Pancreas (tissue), 10 donors: ENCODE measurements around the gene HSPA4L. TPM values are rescaled to one million over a fixed set of nuclear protein-coding genes. Genes with fewer than 3 reads are reported as not detected.
A peak's percentile ranks its signal among the peaks of the same experiment; 100 is the strongest.

Experiments
- ATAC-seq, 4 donors: fragments of 200-7000 bp; cut with Tn5 transposase; one replicate each; pipeline versions ENCODE4 v1.8.0 to v1.9.1; 2020; ENCODE audit warnings: mild to moderate bottlenecking in 4 of 4, moderate library complexity in 4 of 4
- DNase-seq, 6 donors: peaks; one replicate each; pipeline ENCODE4 v3.0.0-alpha.2; 2020
- FAIRE-seq: peaks from 2 replicates; lab custom pipeline; 2012; peaks lifted over from hg19 to GRCh38; lab: Jason Lieb, UNC
- H3K27ac ChIP-seq, 4 donors: fragments of 200-600 bp; sonication (generic); 1 replicate in 3 of 4; 2 replicates in 1 of 4; pipeline versions ENCODE4 v1.5.0 to v1.8.0; 2020
- H3K27me3 ChIP-seq, 4 donors: fragments of 200-600 bp; one replicate each; pipeline ENCODE4 v1.8.0; 2021
- H3K36me3 ChIP-seq, 3 donors: fragments of 200-600 bp; sonication (generic) in 1 of 3; one replicate each; pipeline versions ENCODE4 v1.5.0 to v1.8.0; 2020 to 2021
- H3K4me1 ChIP-seq, 3 donors: fragments of 200-600 bp; one replicate each; pipeline ENCODE4 v1.8.0; 2021
- H3K4me3 ChIP-seq, 4 donors: fragments of 200-600 bp; sonication (generic) in 2 of 4; one replicate each; pipeline versions ENCODE4 v1.5.0 to v1.8.0; 2020 to 2021
- H3K9me3 ChIP-seq, 4 donors: fragments of 200-600 bp; one replicate each; pipeline ENCODE4 v1.8.0; 2021
- CTCF ChIP-seq, 4 donors: fragments of 200-600 bp; sonication (generic) in 3 of 4; IDR thresholded peaks; one replicate each; pipeline versions ENCODE4 v1.5.0 to v1.8.0; 2021; ENCODE audit warnings: antibody characterized with exemption in 4 of 4
- WGBS, 2 donors: extraction: QIAGEN DNeasy Blood & Tissue Kit; methylation state at CpG; one replicate each; pipeline ENCODE4 v1.1.7; 2013; 5-methylcytosine and 5-hydroxymethylcytosine counted together
- intact Hi-C, 3 donors: fragments of 100-400 bp; cut with DNase I; formaldehyde crosslinking; loops; one replicate each; pipeline versions ENCODE4 v1.11.1 to v1.14.2; 2022
- polyA plus RNA-seq, 2 donors: library from polyadenylated mRNA; stranded (reverse); fragments of 200-250 nt; gene quantifications; one replicate each; pipeline ENCODE4 v1.2.3, GENCODE V29; 2013
- total RNA-seq, 6 donors: library from RNA; stranded (reverse); fragmentation: NEBNext Ultra II Directional in 4 of 6; extraction: Animal tissue kit (Norgen Biotek cat#: 25700) in 4 of 6; gene quantifications; one replicate each; pipeline versions ENCODE4 v1.2.1 to v1.2.4, GENCODE V29; 2021 to 2023
- donor health status: healthy with polysubstance abuse.
- donor health status: DM: no; HTN: no; CAD: no; lungs with moderate emphysema.
- donor health status: DM: no; HTN: no; CAD: no.
- donor health status: control.
- donor health status: control.
- donor health status: Bipolar disorder and iron deficiency.
- donor health status: DM: yes; HTN: yes; CAD: no.
- donor health status: DM: no; HTN: no; CAD: no.
- donor health status: DM: no; HTN: no; CAD: no.
- donor health status: DM: yes; HTN: yes; CAD: no.

Gene HSPA4L
- total and polyA plus RNA-seq, 8 donors: 1.2 to 7.1 (median 5.4) TPM

GRCh38 chr4:127759893-127760292 lies 22.2 kb upstream of the HSPA4L start:
- no peaks in the 10 kb centered on the region for H3K4me1 ChIP-seq
- H3K36me3 ChIP-seq: no peaks in the 10 kb centered on the region
- H3K4me3 ChIP-seq: no peak overlapping the region
- ATAC-seq: peak in 1 of 4 donors; percentile 23
- H3K27me3 ChIP-seq: no peaks in the 10 kb centered on the region
- no peak for DNase-seq
- no peak for FAIRE-seq
- H3K27ac ChIP-seq: no peak overlapping the region
- no peak for TF ChIP-seq CTCF (IDR thresholded peaks at IDR 0.05)
- WGBS, 2 donors: 45 to 54% methylated on average over 3 of the region's 3 CpGs
- intact Hi-C loops: no loop called here
- no peaks in the 10 kb centered on the region for H3K9me3 ChIP-seq

GRCh38 chr4:127771535-127772275 lies 10.4 kb upstream of the HSPA4L start:
- no peak overlapping the region for H3K4me3 ChIP-seq
- 28 to 29% methylated on average over 4 of the region's 4 CpGs for WGBS, 2 donors
- no peaks in the 10 kb centered on the region for H3K4me1 ChIP-seq
- H3K9me3 ChIP-seq: no peaks in the 10 kb centered on the region
- no peak overlapping the region for H3K27ac ChIP-seq
- DNase-seq (no peak), ATAC-seq (peak; percentile 40 to 70 (median 55)), FAIRE-seq (no peak)
- intact Hi-C loops: no loop called here
- no peaks in the 10 kb centered on the region for H3K36me3 ChIP-seq
- H3K27me3 ChIP-seq: no peaks in the 10 kb centered on the region
- no peak for TF ChIP-seq CTCF (IDR thresholded peaks at IDR 0.05)

GRCh38 chr4:127772769-127773671 lies 9.1 kb upstream of the HSPA4L start:
- intact Hi-C loops: no loop called here
- no peaks in the 10 kb centered on the region for H3K36me3 ChIP-seq
- no peak overlapping the region for H3K27ac ChIP-seq
- H3K27me3 ChIP-seq: no peaks in the 10 kb centered on the region
- no peak for TF ChIP-seq CTCF (IDR thresholded peaks at IDR 0.05)
- H3K4me3 ChIP-seq: no peak overlapping the region
- no peak for ATAC-seq
- no peak for FAIRE-seq
- WGBS, 2 donors: 85 to 89% methylated on average over 10 of the region's 10 CpGs
- H3K9me3 ChIP-seq: no peaks in the 10 kb centered on the region
- DNase-seq: no peak
- H3K4me1 ChIP-seq: no peaks in the 10 kb centered on the region

- intact Hi-C loops: no loop called here
- H3K27ac ChIP-seq: no peak overlapping the region
- no peaks in the 10 kb centered on the region for H3K4me1 ChIP-seq
- 93 to 97% methylated on average over 4 of the region's 4 CpGs for WGBS, 2 donors
- DNase-seq (no peak), FAIRE-seq (no peak), ATAC-seq (no peak)
- no peak for TF ChIP-seq CTCF (IDR thresholded peaks at IDR 0.05)
- H3K36me3 ChIP-seq: no peaks in the 10 kb centered on the region
- H3K4me3 ChIP-seq: no peak overlapping the region
- H3K27me3 ChIP-seq: no peaks in the 10 kb centered on the region
- H3K9me3 ChIP-seq: no peaks in the 10 kb centered on the region
Measured at GRCh38 chr4:127775843-127776242, 6.3 kb upstream of the HSPA4L start.
